ENCODE results near the gene EML6.

- TF ChIP-seq CTCF (conservative IDR thresholded peaks at IDR 0.05; ENCODE audit: low read depth, low read length), result no peak
- TF ChIP-seq EZH2 (IDR thresholded peaks at IDR 0.05; ENCODE audit: low read length, unreplicated experiment), result no peak
- no peak for TF ChIP-seq EZH2phosphoT487 (IDR thresholded peaks at IDR 0.05; ENCODE audit: borderline replicate concordance, low read length)
These were observed 246.5 kb downstream of the EML6 start for GRCh38 chr2:54969940-54970338.
